CD4-positive, alpha-beta T cell (primary cell): ENCODE measurements around the gene SLX9. TPM values are rescaled to one million over a fixed set of nuclear protein-coding genes. Genes with fewer than 3 reads are reported as not detected.

Experiments used
- ATAC-seq: fragments of 200-7000 bp; cut with Tn5 transposase; one replicate; pipeline ENCODE4 v1.10.0; 2022; ENCODE audit warnings: mild to moderate bottlenecking; ENCODE audit not compliant: poor library complexity
- CTCF ChIA-PET: fragments of 350-600 bp; sonication (Branson Sonifier 250); formaldehyde crosslinking; loops from one replicate; lab custom pipeline; 2021; ENCODE audit warnings: antibody characterized with exemption, inconsistent platforms; lab: Charles Lee
- POLR2A ChIA-PET: fragments of 350-600 bp; sonication (Branson Sonifier 250); formaldehyde crosslinking; loops from one replicate; lab custom pipeline; 2021; ENCODE audit warnings: antibody characterized with exemption, inconsistent platforms; lab: Charles Lee
- DNase-seq, 14 experiments: peaks; one replicate each; pipeline ENCODE4 v3.0.0-alpha.2; 2013 to 2020; ENCODE audit warnings: mixed read lengths in 2 of 14
- H3K27ac ChIP-seq, 2 donors: one replicate each; pipeline versions ENCODE4 v1.5.1 to v1.7.0; 2013; ENCODE audit warnings: low read length in 2 of 2, low read depth in 1 of 2, mild to moderate bottlenecking in 1 of 2
- H3K27me3 ChIP-seq, 2 experiments: 1 replicate in 1 of 2; 2 replicates in 1 of 2; pipeline versions ENCODE4 v1.6.1 to v1.7.0; 2013; ENCODE audit warnings: low read length in 2 of 2, control low read depth in 1 of 2, mild to moderate bottlenecking in 1 of 2, moderate library complexity in 1 of 2; ENCODE audit not compliant: insufficient read depth in 2 of 2, control insufficient read depth in 1 of 2
- H3K36me3 ChIP-seq: one replicate; pipeline ENCODE4 v1.6.1; 2013; ENCODE audit warnings: low read length, control low read depth; ENCODE audit not compliant: insufficient read depth
- H3K4me1 ChIP-seq: one replicate; pipeline ENCODE4 v1.6.1; 2013; ENCODE audit warnings: low read length, control low read depth; ENCODE audit not compliant: insufficient read depth
- H3K4me3 ChIP-seq: one replicate; pipeline ENCODE4 v1.5.1; 2013; ENCODE audit warnings: mild to moderate bottlenecking, low read length, moderate library complexity
- H3K9me3 ChIP-seq, 2 experiments: 1 replicate in 1 of 2; 2 replicates in 1 of 2; pipeline versions ENCODE4 v1.6.1 to v1.7.0; 2013; ENCODE audit warnings: low read length in 2 of 2, mild to moderate bottlenecking in 2 of 2, control low read depth in 1 of 2, moderate library complexity in 1 of 2; ENCODE audit not compliant: control insufficient read depth in 1 of 2, insufficient read depth in 1 of 2
- H3K27ac Mint-ChIP-seq: one replicate; pipeline ENCODE4 v1.8.0; 2020; ENCODE audit warnings: mixed read lengths
- H3K27me3 Mint-ChIP-seq: one replicate; pipeline ENCODE4 v1.8.0; 2021; ENCODE audit warnings: mixed read lengths
- H3K36me3 Mint-ChIP-seq: one replicate; pipeline ENCODE4 v1.8.0; 2021; ENCODE audit warnings: low read depth, mixed read lengths
- H3K4me1 Mint-ChIP-seq: one replicate; pipeline ENCODE4 v1.8.0; 2021; ENCODE audit warnings: low read depth, mixed read lengths
- H3K4me3 Mint-ChIP-seq: one replicate; pipeline ENCODE4 v1.8.0; 2020; ENCODE audit warnings: mild to moderate bottlenecking, mixed read lengths
- H3K9me3 Mint-ChIP-seq: one replicate; pipeline ENCODE4 v1.8.0; 2020; ENCODE audit warnings: mixed read lengths
- intact Hi-C, 2 experiments: fragments of 100-400 bp; cut with DNase I in 1 of 2; cut with micrococcal nuclease in 1 of 2; formaldehyde crosslinking; loops; one replicate each; pipeline versions ENCODE4 v1.15.1 to v1.9.0; 2023 to 2025; cut with DNase I, micrococcal nuclease
- total RNA-seq, 174 experiments: library from RNA in 2 of 174; stranded (reverse) in 2 of 174; gene quantifications; one replicate each; pipeline ENCODE4 v1.2.3 and lab custom pipeline; 2021 to 2026
- TF ChIP-seq, protein P1 (sequence below): fragments of 200-600 bp; IDR thresholded peaks from one replicate; pipeline ENCODE4 v1.8.0; 2022; ENCODE audit warnings: antibody characterized with exemption, mild to moderate bottlenecking

SLX9 gene
- total RNA-seq, 2 experiments from 2014 or later, result 7.7 to 9.1 TPM

DNA sequence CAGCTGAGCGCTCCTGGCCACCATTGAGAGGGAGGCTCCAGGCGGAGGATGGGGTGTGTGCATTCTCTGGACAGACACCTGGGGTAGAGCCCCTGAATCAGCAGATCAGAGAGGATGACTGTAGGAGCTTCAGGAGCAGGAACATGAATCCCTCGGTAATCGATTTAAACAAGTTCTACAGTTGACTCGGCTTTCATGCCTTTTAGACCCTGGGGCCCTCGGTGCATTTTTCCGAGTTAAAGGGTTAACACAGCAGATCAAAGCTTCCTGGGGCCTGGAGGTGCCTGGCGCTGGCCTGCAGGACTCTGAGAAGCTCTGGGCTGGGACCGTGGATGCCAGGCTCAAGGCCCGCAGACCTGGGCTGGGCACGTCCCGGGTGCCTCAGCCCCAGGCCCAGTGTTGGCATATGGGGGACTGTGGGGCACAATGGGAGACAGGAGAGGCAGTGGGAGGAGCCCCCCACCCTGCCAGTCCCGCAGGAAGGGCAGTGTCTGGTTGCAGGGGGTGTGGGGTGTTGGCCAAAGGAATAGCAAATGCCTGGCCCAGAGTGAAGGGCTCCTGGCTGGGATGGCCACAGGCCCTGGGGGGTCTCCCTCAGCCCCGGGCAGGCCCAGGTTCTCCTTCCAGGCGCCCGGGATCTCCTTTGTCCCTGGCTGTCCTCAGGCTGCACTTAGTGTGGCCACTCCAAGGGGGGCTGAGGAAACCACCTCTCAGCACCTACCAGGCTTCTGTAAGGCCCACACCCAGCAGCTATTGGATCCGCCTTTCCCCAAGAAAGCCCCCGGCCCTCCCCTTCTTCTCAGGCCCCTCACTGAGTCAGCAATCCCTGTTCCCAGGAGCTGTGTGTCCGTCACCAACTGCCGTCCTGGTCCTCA is 40.1 kb downstream of the SLX9 start:
- CTCF ChIA-PET, result no interaction called here
- Mint-ChIP-seq H3K36me3 (no peaks in the 10 kb centered on the region), H3K4me3 (no peak overlapping the region), H3K4me1 (no peaks in the 10 kb centered on the region), H3K27me3 (no peaks in the 10 kb centered on the region), H3K27ac (no peak overlapping the region), H3K9me3 (no peaks in the 10 kb centered on the region)
- Histone ChIP-seq H3K27me3 (no peaks in the 10 kb centered on the region), H3K4me1 (no peaks in the 10 kb centered on the region), H3K27ac (no peak overlapping the region), H3K36me3 (peaks cover 16% of the 10 kb centered on the region), H3K4me3 (no peak overlapping the region), H3K9me3 (peaks cover 0 to 7% of the 10 kb centered on the region in 2 experiments)
- intact Hi-C loops, result loop anchor here in 1 of 2 experiments (5.0 kb wide), 1 partner anchor 77 kb away; no protein-coding TSS in a partner anchor
- DNase-seq (no peak), ATAC-seq (no peak)
- POLR2A ChIA-PET, result no interaction called here
- TF ChIP-seq, protein P1, sequence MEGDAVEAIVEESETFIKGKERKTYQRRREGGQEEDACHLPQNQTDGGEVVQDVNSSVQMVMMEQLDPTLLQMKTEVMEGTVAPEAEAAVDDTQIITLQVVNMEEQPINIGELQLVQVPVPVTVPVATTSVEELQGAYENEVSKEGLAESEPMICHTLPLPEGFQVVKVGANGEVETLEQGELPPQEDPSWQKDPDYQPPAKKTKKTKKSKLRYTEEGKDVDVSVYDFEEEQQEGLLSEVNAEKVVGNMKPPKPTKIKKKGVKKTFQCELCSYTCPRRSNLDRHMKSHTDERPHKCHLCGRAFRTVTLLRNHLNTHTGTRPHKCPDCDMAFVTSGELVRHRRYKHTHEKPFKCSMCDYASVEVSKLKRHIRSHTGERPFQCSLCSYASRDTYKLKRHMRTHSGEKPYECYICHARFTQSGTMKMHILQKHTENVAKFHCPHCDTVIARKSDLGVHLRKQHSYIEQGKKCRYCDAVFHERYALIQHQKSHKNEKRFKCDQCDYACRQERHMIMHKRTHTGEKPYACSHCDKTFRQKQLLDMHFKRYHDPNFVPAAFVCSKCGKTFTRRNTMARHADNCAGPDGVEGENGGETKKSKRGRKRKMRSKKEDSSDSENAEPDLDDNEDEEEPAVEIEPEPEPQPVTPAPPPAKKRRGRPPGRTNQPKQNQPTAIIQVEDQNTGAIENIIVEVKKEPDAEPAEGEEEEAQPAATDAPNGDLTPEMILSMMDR, result no peak

DNA sequence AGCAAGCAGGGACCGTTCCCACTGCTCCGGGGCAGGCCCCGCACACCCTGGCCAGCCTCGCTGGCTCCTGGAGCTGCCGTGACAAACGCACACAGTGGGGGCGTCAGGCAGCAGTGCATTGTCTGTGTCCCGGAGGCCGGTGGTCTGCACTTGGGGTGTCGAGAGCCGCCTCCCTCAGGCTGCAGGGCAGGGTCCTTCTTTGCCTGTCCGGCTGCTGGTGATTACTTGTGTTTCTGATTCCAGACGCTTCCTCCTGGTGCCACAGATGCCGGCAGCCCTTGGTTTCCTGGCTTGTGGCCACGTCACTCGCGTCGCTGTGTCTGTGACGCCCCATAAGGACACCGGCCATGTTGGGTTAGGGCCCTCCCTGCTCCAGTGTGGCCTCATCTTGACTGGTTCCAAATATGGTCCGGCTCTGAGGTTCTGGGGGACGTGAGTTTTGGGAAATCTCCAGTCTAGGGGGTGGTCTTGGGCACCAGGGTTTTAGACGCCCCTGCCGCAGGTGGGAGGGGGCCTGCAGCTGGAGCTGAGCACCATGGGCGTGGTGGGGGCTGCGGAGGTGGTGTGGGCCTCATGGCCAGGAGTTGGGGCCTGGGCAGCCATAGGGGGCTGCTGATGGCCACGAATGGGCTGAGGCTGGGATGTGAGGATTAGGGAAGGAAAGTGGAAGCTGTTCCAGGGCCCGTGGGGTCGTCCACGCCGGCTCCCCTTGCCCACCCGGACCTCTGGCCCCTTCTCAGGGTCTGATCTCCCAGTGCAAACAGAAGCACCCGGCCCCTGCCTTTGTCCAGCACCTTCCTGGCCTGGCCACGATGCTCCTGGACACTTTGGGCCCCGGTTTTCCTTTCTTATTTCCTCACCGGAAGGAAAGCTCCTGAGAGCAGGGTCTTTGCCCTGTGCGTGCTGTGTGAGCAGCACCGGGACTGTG is 41.0 kb downstream of the SLX9 start:
- ChIA-PET POLR2A (no interaction called here), CTCF (no interaction called here)
- intact Hi-C loops, result no loop called here
- peaks cover 0 to 7% of the 10 kb centered on the region in 2 experiments for H3K9me3 ChIP-seq
- no peaks in the 10 kb centered on the region for H3K9me3 Mint-ChIP-seq
- H3K36me3 ChIP-seq, result peaks cover 12% of the 10 kb centered on the region
- TF ChIP-seq, protein P1, result no peak
- no peaks in the 10 kb centered on the region for H3K27me3 Mint-ChIP-seq
- no peak overlapping the region for H3K4me3 Mint-ChIP-seq
- no peak overlapping the region for H3K4me3 ChIP-seq
- no peak for DNase-seq
- H3K4me1 ChIP-seq, result no peaks in the 10 kb centered on the region
- H3K4me1 Mint-ChIP-seq, result no peaks in the 10 kb centered on the region
- no peaks in the 10 kb centered on the region for H3K27me3 ChIP-seq
- no peak overlapping the region for H3K27ac ChIP-seq
- H3K36me3 Mint-ChIP-seq, result no peaks in the 10 kb centered on the region
- H3K27ac Mint-ChIP-seq, result no peak overlapping the region
- no peak for ATAC-seq

DNA sequence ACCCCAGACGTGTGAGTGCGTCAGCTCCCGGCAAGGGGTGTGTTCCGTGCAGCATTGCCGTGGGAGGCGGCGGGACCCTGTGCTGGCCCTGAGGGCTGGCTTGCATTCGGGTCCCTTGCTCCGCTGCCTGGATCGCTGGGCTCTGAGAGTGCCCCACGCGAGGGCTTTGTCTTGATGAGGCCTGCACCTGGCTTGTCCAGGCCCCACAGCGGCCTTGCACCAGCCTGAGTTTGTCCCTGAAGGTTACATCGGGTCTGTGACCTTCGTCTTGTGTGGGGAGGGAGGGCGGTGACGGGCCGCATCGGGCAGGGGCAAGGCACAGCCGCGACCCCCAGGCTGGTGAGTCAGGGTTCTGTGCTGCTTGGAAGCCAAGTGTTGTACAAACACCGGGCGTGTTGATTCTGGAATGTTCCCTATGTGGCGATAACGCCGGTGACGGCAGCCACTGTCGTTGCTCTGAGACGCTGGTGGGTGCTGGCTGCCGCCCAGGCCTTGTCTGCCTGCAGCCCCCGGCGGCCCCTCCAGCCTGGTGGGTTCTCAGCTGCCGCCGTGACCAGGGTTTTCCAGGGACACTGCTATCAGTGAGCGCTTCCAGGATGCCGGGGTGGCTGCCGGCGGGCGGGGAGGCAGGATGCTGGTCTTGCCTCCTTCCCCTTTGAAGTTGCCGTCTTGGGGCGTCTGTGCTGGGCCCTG is 42.9 kb downstream of the SLX9 start:
- Mint-ChIP-seq H3K4me1 (no peaks in the 10 kb centered on the region), H3K27ac (no peak overlapping the region), H3K4me3 (no peak overlapping the region), H3K9me3 (no peaks in the 10 kb centered on the region), H3K27me3 (no peaks in the 10 kb centered on the region), H3K36me3 (no peaks in the 10 kb centered on the region)
- ChIA-PET CTCF (no interaction called here), POLR2A (no interaction called here)
- intact Hi-C loops, result no loop called here
- DNase-seq (no peak), ATAC-seq (no peak)
- Histone ChIP-seq H3K36me3 (no peaks in the 10 kb centered on the region), H3K9me3 (peaks cover 0 to 5% of the 10 kb centered on the region in 2 experiments), H3K4me3 (no peak overlapping the region), H3K27ac (no peak overlapping the region), H3K27me3 (no peaks in the 10 kb centered on the region), H3K4me1 (no peaks in the 10 kb centered on the region)
- TF ChIP-seq, protein P1, result no peak
